Measurements from ENCODE around the gene IPMK. TPM values are rescaled to one million over a fixed set of nuclear protein-coding genes. Genes with fewer than 3 reads are reported as not detected.
"Not testable (repeated sequence)": the region's sequence is repeated elsewhere in the genome, so short reads cannot be mapped to it uniquely, and the experiment has no call there.

IPMK gene
- total RNA-seq, 2 donors from 2014 or later: 1.8 to 2.5 TPM

GRCh38 chr10:58173391-58173790 is 94.3 kb downstream of the IPMK start:
- H3K27ac ChIP-seq: no peak overlapping the region
- no peak for DNase-seq (ENCODE audit: low spot score)
- no peaks in the 10 kb centered on the region for H3K27me3 ChIP-seq
- H3K36me3 ChIP-seq: no peaks in the 10 kb centered on the region
- no peak for TF ChIP-seq CTCF (IDR thresholded peaks at IDR 0.05)
- no peak overlapping the region for H3K4me3 ChIP-seq
- H3K4me1 ChIP-seq: no peaks in the 10 kb centered on the region
- H3K9me3 ChIP-seq: no peaks in the 10 kb centered on the region

GRCh38 chr10:58171146-58171545 is 96.5 kb downstream of the IPMK start:
- no peaks in the 10 kb centered on the region for H3K36me3 ChIP-seq
- no peak for DNase-seq (ENCODE audit: low spot score)
- no peaks in the 10 kb centered on the region for H3K9me3 ChIP-seq
- no peaks in the 10 kb centered on the region for H3K4me1 ChIP-seq
- H3K4me3 ChIP-seq: no peak overlapping the region
- H3K27ac ChIP-seq: no peak overlapping the region
- no peak for TF ChIP-seq CTCF (IDR thresholded peaks at IDR 0.05)
- no peaks in the 10 kb centered on the region for H3K27me3 ChIP-seq

GRCh38 chr10:58164517-58164916 is 103.2 kb downstream of the IPMK start:
- Histone ChIP-seq H3K9me3 (no peaks in the 10 kb centered on the region), H3K4me3 (no peak overlapping the region), H3K36me3 (no peaks in the 10 kb centered on the region), H3K4me1 (no peaks in the 10 kb centered on the region), H3K27me3 (no peaks in the 10 kb centered on the region), H3K27ac (no peak overlapping the region)
- TF ChIP-seq CTCF (IDR thresholded peaks at IDR 0.05): no peak
- no peak for DNase-seq (ENCODE audit: low spot score)

GRCh38 chr10:58158806-58159205 is 108.9 kb downstream of the IPMK start:
- no peaks in the 10 kb centered on the region for H3K27me3 ChIP-seq
- no peak for DNase-seq (ENCODE audit: low spot score)
- H3K4me3 ChIP-seq: no peak overlapping the region
- H3K4me1 ChIP-seq: no peaks in the 10 kb centered on the region
- no peak for TF ChIP-seq CTCF (IDR thresholded peaks at IDR 0.05)
- H3K9me3 ChIP-seq: no peaks in the 10 kb centered on the region
- H3K27ac ChIP-seq: no peak overlapping the region
- no peaks in the 10 kb centered on the region for H3K36me3 ChIP-seq

- TF ChIP-seq CTCF (IDR thresholded peaks at IDR 0.05): no peak
- H3K4me3 ChIP-seq: no peak overlapping the region
- no peak overlapping the region for H3K27ac ChIP-seq
- DNase-seq (ENCODE audit: low spot score): no peak
- H3K27me3 ChIP-seq: no peaks in the 10 kb centered on the region
- no peaks in the 10 kb centered on the region for H3K9me3 ChIP-seq
- H3K36me3 ChIP-seq: no peaks in the 10 kb centered on the region
- H3K4me1 ChIP-seq: no peaks in the 10 kb centered on the region
Measured at GRCh38 chr10:58157076-58157766, 110.5 kb downstream of the IPMK start.

GRCh38 chr10:58155941-58156340 is 111.8 kb downstream of the IPMK start:
- not testable (repeated sequence) for H3K27ac ChIP-seq; DNase-seq (ENCODE audit: low spot score); H3K4me1 ChIP-seq; H3K9me3 ChIP-seq; H3K27me3 ChIP-seq; H3K36me3 ChIP-seq; H3K4me3 ChIP-seq

All from right atrium auricular region (tissue), 2 donors.